K562 (cell line): Measurements from ENCODE around the gene THOP1. TPM values are rescaled to one million over a fixed set of nuclear protein-coding genes. Genes with fewer than 3 reads are reported as not detected.

Experiments
- EWSR1 ChIP-seq: fragments of 450-650 bp; IDR thresholded peaks from 2 replicates; pipeline ENCODE4 v1.6.1; 2018; ENCODE audit warnings: borderline replicate concordance, mild to moderate bottlenecking, low read depth, moderate library complexity; ENCODE audit not compliant: partially characterized antibody
- HDAC3 ChIP-seq: fragments of 450-650 bp; IDR thresholded peaks from 2 replicates; pipeline ENCODE4 v1.6.1; 2018; ENCODE audit warnings: borderline replicate concordance, mild to moderate bottlenecking, moderate library complexity; ENCODE audit not compliant: partially characterized antibody
- MAX ChIP-seq: sonication (generic); formaldehyde crosslinking; IDR thresholded peaks from 2 replicates; pipeline ENCODE4 v1.9.0; 2022; ENCODE audit warnings: mild to moderate bottlenecking, missing genetic modification reagents
- MBD2 ChIP-seq: sonication (generic); IDR thresholded peaks from 2 replicates; pipeline ENCODE4 v1.6.1; 2016; ENCODE audit warnings: low read depth, borderline replicate concordance
- MCM3 ChIP-seq: fragments of 450-650 bp; IDR thresholded peaks from 2 replicates; pipeline ENCODE4 v1.6.1; 2016
- MYC ChIP-seq, 2 experiments: fragments of 250-450 bp in 1 of 2; sonication (Bioruptor Pico) in 1 of 2; IDR thresholded peaks; 2 replicates each; pipeline versions ENCODE4 v1.5.1 to v1.6.1; 2012 to 2021; ENCODE audit warnings: low read depth in 2 of 2, borderline replicate concordance in 1 of 2, improper control_type of control experiment in 1 of 2, low read length in 1 of 2, mild to moderate bottlenecking in 1 of 2, moderate library complexity in 1 of 2
- MYNN ChIP-seq, 2 experiments: sonication (generic); formaldehyde crosslinking in 1 of 2; IDR thresholded peaks; 2 replicates each; pipeline versions ENCODE4 v1.5.0 to v1.6.1; 2016 to 2020; ENCODE audit warnings: antibody characterized with exemption in 1 of 2, missing genetic modification reagents in 1 of 2
- SP2 ChIP-seq: IDR thresholded peaks from 2 replicates; pipeline ENCODE4 v1.6.1; 2011; ENCODE audit warnings: mild to moderate bottlenecking, low read depth, low read length, moderate library complexity; ENCODE audit not compliant: poor library complexity, severe bottlenecking; ENCODE audit errors: extremely low read depth
- ZNF212 ChIP-seq: fragments of 450-650 bp; formaldehyde crosslinking; IDR thresholded peaks from 2 replicates; pipeline ENCODE4 v1.4.0; 2020; ENCODE audit warnings: mild to moderate bottlenecking
- ZNF407 ChIP-seq: fragments of 450-650 bp; IDR thresholded peaks from 2 replicates; pipeline ENCODE4 v1.6.1; 2016; ENCODE audit warnings: low read depth
- ZNF77 ChIP-seq: fragments of 250-450 bp; sonication (Bioruptor Pico); IDR thresholded peaks from 2 replicates; pipeline ENCODE4 v1.5.0; 2020
- polyA plus RNA-seq, 8 experiments: library from polyadenylated mRNA; depleted of rRNA in 4 of 8; stranded (reverse) in 5 of 8; unstranded in 3 of 8; fragments of >200 nt; fragmentation: Nextera tagmentation in 2 of 8; fragmentation: Illumina TruSeq in 1 of 8; extraction: Ambion mirVana in 2 of 8; extraction: Trizol in 1 of 8; gene quantifications; 2 replicates each; pipeline versions ENCODE4 v1.2.1 to v1.2.3, GENCODE V29; 2011 to 2014; ENCODE audit warnings: inconsistent platforms in 1 of 8, missing spikeins in 1 of 8
- total RNA-seq, 7 experiments: library from RNA; depleted of rRNA in 6 of 7; stranded (reverse); fragments of >200 nt in 6 of 7; fragmentation: Illumina TruSeq in 2 of 7; extraction: Trizol in 2 of 7; gene quantifications; 2 replicates each; pipeline versions ENCODE4 v1.2.1 to v1.2.3, GENCODE V29; 2011 to 2021; ENCODE audit warnings: low replicate concordance in 1 of 7
- TF ChIP-seq, protein P1 (sequence below), 2 experiments: fragments of 450-650 bp in 1 of 2; sonication (generic) in 1 of 2; formaldehyde crosslinking in 1 of 2; IDR thresholded peaks in 1 of 2; conservative IDR thresholded peaks in 1 of 2; 2 replicates each; pipeline versions ENCODE4 v1.6.1 to v1.8.1; 2016 to 2023; ENCODE audit warnings: mild to moderate bottlenecking in 2 of 2, moderate library complexity in 2 of 2, inconsistent platforms in 1 of 2, missing genetic modification reagents in 1 of 2
- TF ChIP-seq, protein P2 (sequence below): fragments of 450-650 bp; formaldehyde crosslinking; IDR thresholded peaks from 2 replicates; pipeline ENCODE4 v1.4.0; 2020; ENCODE audit warnings: mild to moderate bottlenecking, moderate library complexity

THOP1 gene
- total and polyA plus RNA-seq, 9 of the 15 experiments (the other 6 are each of a cell fraction or from before 2014, with no cell fraction given): 1.3 to 255 (median 96.1) TPM

DNA sequence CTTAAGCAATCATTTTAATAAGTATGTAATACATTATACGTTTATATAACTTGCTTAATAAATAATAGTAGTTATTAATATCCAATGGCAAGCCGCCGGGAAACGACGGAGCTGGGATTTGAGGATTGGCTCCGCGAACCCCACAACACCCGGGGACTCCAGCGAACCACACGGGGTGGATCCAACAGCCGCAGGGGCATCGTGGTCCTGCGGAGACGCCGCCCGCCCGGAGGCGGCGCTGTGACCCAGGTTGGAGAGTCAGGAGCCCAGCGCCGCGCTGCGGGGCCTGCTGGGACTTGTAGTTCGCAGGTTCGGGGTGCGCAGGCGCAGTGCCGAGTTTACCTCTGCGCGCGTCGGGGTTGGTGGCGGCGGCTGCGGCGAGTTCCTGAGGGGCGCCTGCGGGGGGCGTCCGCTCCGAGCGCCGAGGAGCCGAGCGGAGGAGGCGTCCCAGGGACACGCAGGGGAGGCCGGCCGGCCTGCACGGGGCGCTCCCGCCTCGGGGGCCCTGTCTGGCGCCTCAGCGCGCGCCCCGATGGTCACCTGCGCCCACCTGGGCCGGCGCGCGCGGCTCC is 34.3 kb downstream of the THOP1 start, which contains the start of gene ZNF554 (continued):
- TF ChIP-seq ZNF407 (no peak), MBD2 (peak; percentile 84), ZNF212 (CRISPR knock-in tag) (no peak), MYC (IDR thresholded peaks at IDR 0.05; ENCODE audit: low read depth, low read length) (peak; percentile 92), MYC (CRISPR knock-in tag; IDR thresholded peaks at IDR 0.05; ENCODE audit: borderline replicate concordance, low read depth) (no peak; the same call in 1 of the 2 replicates), HDAC3 (no peak), MCM3 (no peak), SP2 (peak; percentile 93), MAX (CRISPR knock-in tag) (peak; percentile 80), EWSR1 (no peak), MYNN (IDR thresholded peaks at IDR 0.05) (0 out of 2 replicates have a peak, but pooled peaks have one; percentile 16), MYNN (CRISPR knock-in tag; IDR thresholded peaks at IDR 0.05) (no peak), ZNF77 (CRISPR knock-in tag) (no peak)
- TF ChIP-seq, protein P1, sequence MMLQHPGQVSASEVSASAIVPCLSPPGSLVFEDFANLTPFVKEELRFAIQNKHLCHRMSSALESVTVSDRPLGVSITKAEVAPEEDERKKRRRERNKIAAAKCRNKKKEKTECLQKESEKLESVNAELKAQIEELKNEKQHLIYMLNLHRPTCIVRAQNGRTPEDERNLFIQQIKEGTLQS (IDR thresholded peaks at IDR 0.05): no peak
- TF ChIP-seq, protein P1 (CRISPR knock-in tag; conservative IDR thresholded peaks at IDR 0.05): peak; percentile 81; the same call in 1 of the 2 replicates
- TF ChIP-seq, protein P2, sequence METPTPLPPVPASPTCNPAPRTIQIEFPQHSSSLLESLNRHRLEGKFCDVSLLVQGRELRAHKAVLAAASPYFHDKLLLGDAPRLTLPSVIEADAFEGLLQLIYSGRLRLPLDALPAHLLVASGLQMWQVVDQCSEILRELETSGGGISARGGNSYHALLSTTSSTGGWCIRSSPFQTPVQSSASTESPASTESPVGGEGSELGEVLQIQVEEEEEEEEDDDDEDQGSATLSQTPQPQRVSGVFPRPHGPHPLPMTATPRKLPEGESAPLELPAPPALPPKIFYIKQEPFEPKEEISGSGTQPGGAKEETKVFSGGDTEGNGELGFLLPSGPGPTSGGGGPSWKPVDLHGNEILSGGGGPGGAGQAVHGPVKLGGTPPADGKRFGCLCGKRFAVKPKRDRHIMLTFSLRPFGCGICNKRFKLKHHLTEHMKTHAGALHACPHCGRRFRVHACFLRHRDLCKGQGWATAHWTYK: peak; percentile 66; the same call in 1 of the 2 replicates
